Stimulated activated CD4-positive, alpha-beta T cell treated with anti-CD3 and anti-CD28 coated beads, Interleukin-2, amount 100 ng/mL, for 48 hours (primary cell): ENCODE results near the gene MALL.
"Not testable (repeated sequence)": the region's sequence is repeated elsewhere in the genome, so short reads cannot be mapped to it uniquely, and the experiment has no call there.

Source experiments
- DNase-seq, 2 donors: peaks; one replicate each; pipeline ENCODE4 v3.0.0-alpha.2; 2020

The MALL gene

GRCh38 chr2:110049769-110050168 is 65.9 kb downstream of the MALL start:
- not testable (repeated sequence) for DNase-seq

GRCh38 chr2:110048255-110049197 is 67.1 kb downstream of the MALL start:
- DNase-seq, result not testable (repeated sequence)

- not testable (repeated sequence) for DNase-seq
Measured at GRCh38 chr2:110047225-110047624, 68.4 kb downstream of the MALL start.

- DNase-seq, result not testable (repeated sequence)
Measured at GRCh38 chr2:110041941-110042660, 73.5 kb downstream of the MALL start.

- not testable (repeated sequence) for DNase-seq
Measured at GRCh38 chr2:110037336-110037735, 78.3 kb downstream of the MALL start.

- DNase-seq, result not testable (repeated sequence)
Measured at GRCh38 chr2:110035384-110035783, 80.2 kb downstream of the MALL start.

GRCh38 chr2:110034935-110035334 is 80.7 kb downstream of the MALL start:
- DNase-seq, result not testable (repeated sequence)
